Ectodermal cell (in vitro differentiated cells): ENCODE results near the gene RNF123.

Source experiments
- H3K27ac ChIP-seq: 2 replicates; pipeline ENCODE4 v1.7.0; 2013; ENCODE audit warnings: mild to moderate bottlenecking, low read depth, low read length; ENCODE audit not compliant: insufficient read depth, poor library complexity, severe bottlenecking
- H3K27me3 ChIP-seq: 2 replicates; pipeline ENCODE4 v1.7.0; 2013; ENCODE audit warnings: mild to moderate bottlenecking, low read length; ENCODE audit not compliant: insufficient read depth, control insufficient read depth, poor library complexity, severe bottlenecking
- H3K36me3 ChIP-seq: one replicate; pipeline ENCODE4 v1.7.0; 2013; ENCODE audit warnings: low read length; ENCODE audit not compliant: control insufficient read depth, insufficient read depth
- H3K4me1 ChIP-seq: one replicate; pipeline ENCODE4 v1.7.0; 2013; ENCODE audit warnings: low read length; ENCODE audit not compliant: control insufficient read depth, insufficient read depth
- H3K4me3 ChIP-seq: 2 replicates; pipeline ENCODE4 v1.7.0; 2013; ENCODE audit warnings: low read depth, low read length, control low read depth; ENCODE audit not compliant: insufficient read depth
- H3K9me3 ChIP-seq: 2 replicates; pipeline ENCODE4 v1.7.0; 2013; ENCODE audit warnings: mild to moderate bottlenecking, low read length, moderate library complexity; ENCODE audit not compliant: control insufficient read depth
- WGBS, 2 experiments: methylation state at CpG; one replicate each; pipeline ENCODE4 v1.1.7; 2013; ENCODE audit warnings: missing lambda C conversion rate in 2 of 2; 5-methylcytosine and 5-hydroxymethylcytosine counted together

Gene RNF123

GRCh38 chr3:49717959-49718857 is 28.9 kb downstream of the RNF123 start:
- no peaks in the 10 kb centered on the region for H3K27me3 ChIP-seq
- no peaks in the 10 kb centered on the region for H3K36me3 ChIP-seq
- no peaks in the 10 kb centered on the region for H3K9me3 ChIP-seq
- H3K4me1 ChIP-seq: peaks cover 6% of the 10 kb centered on the region
- WGBS, 2 experiments: 96% methylated on average over 75 of the region's 75 CpGs
- H3K27ac ChIP-seq: no peak overlapping the region
- no peak overlapping the region for H3K4me3 ChIP-seq

GRCh38 chr3:49718858-49719213 is 29.5 kb downstream of the RNF123 start:
- H3K4me3 ChIP-seq: peak overlapping the region; percentile 54
- H3K9me3 ChIP-seq: no peaks in the 10 kb centered on the region
- peaks cover 6% of the 10 kb centered on the region for H3K4me1 ChIP-seq
- H3K27me3 ChIP-seq: no peaks in the 10 kb centered on the region
- no peaks in the 10 kb centered on the region for H3K36me3 ChIP-seq
- H3K27ac ChIP-seq: no peak overlapping the region
- 57 to 61% methylated on average over 33 of the region's 33 CpGs for WGBS, 2 experiments

GRCh38 chr3:49719214-49719884 is 30.0 kb downstream of the RNF123 start, which contains the start of gene AMIGO3:
AMIGO3 (minus strand) TSS chr3:49719684; CDS start chr3:49719465, 219 bp downstream.
- Histone ChIP-seq H3K9me3 (no peaks in the 10 kb centered on the region), H3K36me3 (no peaks in the 10 kb centered on the region), H3K4me3 (peak within 1 kb of the TSS; percentile 54), H3K27ac (peak within 1 kb of the TSS; percentile 48), H3K4me1 (peaks cover 6% of the 10 kb centered on the region), H3K27me3 (no peaks in the 10 kb centered on the region)
- WGBS, 2 experiments: 6 to 7% methylated on average over 50 of the region's 50 CpGs

GRCh38 chr3:49720855-49721595 is 31.7 kb downstream of the RNF123 start:
- H3K4me3 ChIP-seq: no peak overlapping the region
- 93 to 96% methylated on average over 4 of the region's 4 CpGs for WGBS, 2 experiments
- peaks cover 3% of the 10 kb centered on the region for H3K36me3 ChIP-seq

GRCh38 chr3:49721596-49721895 is 32.2 kb downstream of the RNF123 start:
- H3K27me3 ChIP-seq: no peaks in the 10 kb centered on the region
- WGBS, 2 experiments: 94 to 96% methylated on average over 9 of the region's 9 CpGs
- H3K36me3 ChIP-seq: peaks cover 4% of the 10 kb centered on the region
- peaks cover 6% of the 10 kb centered on the region for H3K4me1 ChIP-seq
- H3K4me3 ChIP-seq: no peak overlapping the region
- no peaks in the 10 kb centered on the region for H3K9me3 ChIP-seq
- H3K27ac ChIP-seq: no peak overlapping the region

More at GRCh38 chr3:49720855-49721595, 31.7 kb downstream of the RNF123 start:
- H3K4me1 ChIP-seq: peaks cover 6% of the 10 kb centered on the region
- no peaks in the 10 kb centered on the region for H3K27me3 ChIP-seq
- no peaks in the 10 kb centered on the region for H3K9me3 ChIP-seq
- no peak overlapping the region for H3K27ac ChIP-seq

GRCh38 chr3:49721896-49722781 is 32.8 kb downstream of the RNF123 start:
- peaks cover 4% of the 10 kb centered on the region for H3K36me3 ChIP-seq

GRCh38 chr3:49722896-49723295 is 33.5 kb downstream of the RNF123 start:
- WGBS, 2 experiments: 86% methylated on average over 8 of the region's 8 CpGs
- peaks cover 6% of the 10 kb centered on the region for H3K4me1 ChIP-seq
- H3K36me3 ChIP-seq: peaks cover 7% of the 10 kb centered on the region
- H3K27ac ChIP-seq: no peak overlapping the region
- H3K9me3 ChIP-seq: no peaks in the 10 kb centered on the region
- peak overlapping the region; percentile 100 for H3K4me3 ChIP-seq
- H3K27me3 ChIP-seq: no peaks in the 10 kb centered on the region

More at GRCh38 chr3:49721896-49722781, 32.8 kb downstream of the RNF123 start:
- Histone ChIP-seq H3K4me1 (peaks cover 6% of the 10 kb centered on the region), H3K4me3 (peak overlapping the region; percentile 100), H3K27me3 (no peaks in the 10 kb centered on the region), H3K9me3 (no peaks in the 10 kb centered on the region), H3K27ac (no peak overlapping the region)
- 96% methylated on average over 26 of the region's 26 CpGs for WGBS, 2 experiments

GRCh38 chr3:49723296-49723627 is 33.9 kb downstream of the RNF123 start:
- H3K36me3 ChIP-seq: peaks cover 11% of the 10 kb centered on the region
- no peaks in the 10 kb centered on the region for H3K27me3 ChIP-seq
- WGBS, 2 experiments: 3 to 4% methylated on average over 20 of the region's 20 CpGs
- H3K4me1 ChIP-seq: peaks cover 6% of the 10 kb centered on the region
- no peaks in the 10 kb centered on the region for H3K9me3 ChIP-seq
- peak overlapping the region; percentile 92 for H3K27ac ChIP-seq
- peak overlapping the region; percentile 100 for H3K4me3 ChIP-seq

- peaks cover 6% of the 10 kb centered on the region for H3K4me1 ChIP-seq
- peak within 1 kb of the TSS; percentile 92 for H3K27ac ChIP-seq
- no peaks in the 10 kb centered on the region for H3K27me3 ChIP-seq
- H3K9me3 ChIP-seq: no peaks in the 10 kb centered on the region
- H3K4me3 ChIP-seq: peak within 1 kb of the TSS; percentile 100
- WGBS, 2 experiments: 1% methylated on average over 102 of the region's 102 CpGs
- H3K36me3 ChIP-seq: peaks cover 11% of the 10 kb centered on the region
These were observed 34.5 kb downstream of the RNF123 start, which contains the start of gene GMPPB for GRCh38 chr3:49723628-49724551. GMPPB (minus strand) TSS chr3:49723951; CDS start chr3:49723726, 225 bp downstream.
